ENCODE results near the gene FGD6.

DNA sequence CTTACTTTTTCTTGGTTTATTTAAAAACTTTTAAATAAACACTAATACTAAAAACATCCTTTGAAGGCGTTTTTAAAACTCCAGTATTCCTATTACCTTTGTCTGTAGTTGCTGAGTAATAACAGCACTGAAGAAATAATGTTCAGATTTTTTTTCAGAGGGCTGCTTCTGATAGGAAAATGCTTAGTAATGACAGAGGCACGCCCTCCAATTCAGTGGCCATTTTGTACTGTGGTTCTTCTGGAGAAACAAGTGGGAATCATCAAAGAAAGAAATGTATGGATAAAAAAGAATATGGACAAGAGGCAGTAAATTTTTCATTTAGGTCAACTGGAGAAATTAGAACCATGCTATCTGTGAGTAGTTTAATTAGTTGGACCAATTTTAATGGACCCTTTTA lies 13.9 kb upstream of the FGD6 start:
- TF ChIP-seq, protein P1, sequence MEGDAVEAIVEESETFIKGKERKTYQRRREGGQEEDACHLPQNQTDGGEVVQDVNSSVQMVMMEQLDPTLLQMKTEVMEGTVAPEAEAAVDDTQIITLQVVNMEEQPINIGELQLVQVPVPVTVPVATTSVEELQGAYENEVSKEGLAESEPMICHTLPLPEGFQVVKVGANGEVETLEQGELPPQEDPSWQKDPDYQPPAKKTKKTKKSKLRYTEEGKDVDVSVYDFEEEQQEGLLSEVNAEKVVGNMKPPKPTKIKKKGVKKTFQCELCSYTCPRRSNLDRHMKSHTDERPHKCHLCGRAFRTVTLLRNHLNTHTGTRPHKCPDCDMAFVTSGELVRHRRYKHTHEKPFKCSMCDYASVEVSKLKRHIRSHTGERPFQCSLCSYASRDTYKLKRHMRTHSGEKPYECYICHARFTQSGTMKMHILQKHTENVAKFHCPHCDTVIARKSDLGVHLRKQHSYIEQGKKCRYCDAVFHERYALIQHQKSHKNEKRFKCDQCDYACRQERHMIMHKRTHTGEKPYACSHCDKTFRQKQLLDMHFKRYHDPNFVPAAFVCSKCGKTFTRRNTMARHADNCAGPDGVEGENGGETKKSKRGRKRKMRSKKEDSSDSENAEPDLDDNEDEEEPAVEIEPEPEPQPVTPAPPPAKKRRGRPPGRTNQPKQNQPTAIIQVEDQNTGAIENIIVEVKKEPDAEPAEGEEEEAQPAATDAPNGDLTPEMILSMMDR (IDR thresholded peaks at IDR 0.05): no peak
- TF ChIP-seq POLR2A (IDR thresholded peaks at IDR 0.05): no peak

All from right lobe of liver (tissue), 4 donors.